HG03469 (cell line): ENCODE data around the gene CLTC.

Source experiments
- ATAC-seq: cut with Tn5 transposase; IDR thresholded peaks from one replicate; pipeline ENCODE4 v1.9.1; 2021; ENCODE audit warnings: mild to moderate bottlenecking, moderate library complexity, moderate number of reproducible peaks; ENCODE audit not compliant: unreplicated experiment

The CLTC gene

DNA sequence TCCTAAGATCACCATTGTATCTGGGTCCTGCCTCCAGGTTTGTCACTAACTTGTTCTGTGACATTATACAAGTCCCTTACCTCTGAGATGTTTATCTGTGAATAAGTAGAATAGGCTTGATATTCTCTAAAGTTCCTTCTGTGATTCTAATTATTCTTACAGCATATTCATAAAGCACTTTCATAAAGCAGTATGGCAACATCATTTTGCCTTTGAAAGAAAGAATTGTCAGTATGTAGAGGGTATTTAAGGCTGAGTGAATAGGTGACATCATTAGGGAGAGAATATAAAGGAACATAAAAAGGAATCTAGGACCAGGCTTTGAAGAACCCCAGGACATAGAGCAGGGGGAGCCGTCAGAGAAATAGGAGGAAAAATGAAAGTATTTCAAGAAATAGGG lies 103.3 kb downstream of the CLTC start:
- ATAC-seq = no peak

DNA sequence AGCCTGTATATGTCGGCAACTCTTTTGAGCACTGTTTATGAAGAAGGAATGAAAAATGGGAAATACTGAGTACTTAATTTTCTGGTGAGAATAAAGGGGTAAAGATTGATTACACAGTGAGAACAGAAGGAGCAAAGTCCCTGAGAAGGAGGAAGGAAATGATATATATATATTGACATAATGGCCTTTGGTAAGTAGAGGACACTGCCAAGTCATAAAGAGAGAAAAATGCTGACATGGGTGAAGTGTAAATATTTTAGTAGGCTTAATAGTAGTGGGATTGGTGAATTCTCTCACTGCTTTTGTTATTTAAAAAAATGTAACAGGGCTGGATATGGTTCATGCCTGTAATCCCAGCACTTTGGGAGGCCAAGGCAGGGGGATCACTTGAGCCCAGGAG lies 103.9 kb downstream of the CLTC start:
- no peak for ATAC-seq

DNA sequence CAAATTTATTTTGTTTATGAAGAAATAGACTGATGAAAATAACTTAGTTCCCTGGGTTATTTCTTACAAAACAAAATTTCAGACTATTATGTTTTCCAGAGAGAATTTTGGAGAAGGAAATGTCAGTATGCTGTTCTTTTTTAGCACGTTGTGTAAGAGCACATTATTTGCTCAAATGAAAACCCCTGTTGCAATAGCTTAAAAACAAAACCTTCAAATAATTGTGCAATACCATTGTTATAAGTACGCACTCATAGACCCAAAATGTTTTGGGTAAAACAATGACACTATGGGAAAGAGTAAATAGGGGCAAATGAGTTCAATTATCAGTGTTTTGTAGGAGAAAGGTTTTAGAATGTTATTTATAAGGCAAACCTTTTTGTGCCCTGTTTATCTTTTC lies 106.0 kb downstream of the CLTC start:
- ATAC-seq = no peak

GRCh38 chr17:59727817-59728533 lies 108.3 kb downstream of the CLTC start:
- ATAC-seq = no peak

- no peak for ATAC-seq
Measured at GRCh38 chr17:59730268-59730834, 110.7 kb downstream of the CLTC start.

GRCh38 chr17:59733697-59734096 lies 114.0 kb downstream of the CLTC start:
- ATAC-seq = no peak

- ATAC-seq = no peak
Measured at GRCh38 chr17:59734226-59734625, 114.5 kb downstream of the CLTC start.

- no peak for ATAC-seq
Measured at GRCh38 chr17:59737324-59737723, 117.6 kb downstream of the CLTC start.

DNA sequence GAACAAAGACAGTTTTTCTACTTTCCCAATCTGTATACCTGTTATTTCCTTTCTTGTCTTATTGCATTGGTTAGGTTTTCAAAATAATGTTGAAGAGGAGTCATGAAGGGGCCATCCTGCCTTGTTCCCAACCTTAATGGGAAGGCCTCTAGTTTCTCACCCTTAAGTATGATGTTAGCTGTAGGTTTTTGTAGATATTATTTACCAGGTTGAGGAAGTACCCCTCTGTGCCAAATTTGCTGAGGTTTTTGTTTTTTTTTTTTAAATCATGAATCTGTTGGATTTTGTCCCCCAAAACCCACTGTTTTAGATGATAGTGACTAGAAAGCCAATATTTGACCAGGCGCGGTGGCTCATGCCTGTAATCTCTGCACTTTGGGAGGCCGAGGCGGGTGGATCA lies 124.1 kb downstream of the CLTC start:
- ATAC-seq = no peak

GRCh38 chr17:59745040-59745439 lies 125.3 kb downstream of the CLTC start:
- no peak for ATAC-seq
